Lower leg skin (tissue), 4 donors: ENCODE data around the gene NOX5. TPM values are rescaled to one million over a fixed set of nuclear protein-coding genes. Genes with fewer than 3 reads are reported as not detected.

Source experiments
- DNase-seq, 2 donors: peaks; one replicate each; pipeline ENCODE4 v3.0.0-alpha.2; 2019; ENCODE audit warnings: low spot score in 2 of 2
- H3K4me3 ChIP-seq: fragments of 200-600 bp; sonication (generic); 2 replicates; pipeline ENCODE4 v1.5.1; 2017; ENCODE audit warnings: mild to moderate bottlenecking, low read depth; ENCODE audit not compliant: poor library complexity, severe bottlenecking
- POLR2A ChIP-seq, 2 donors: fragments of 450-650 bp; IDR thresholded peaks; one replicate each; pipeline ENCODE4 v1.6.1; 2016 to 2017; ENCODE audit warnings: antibody characterized with exemption in 2 of 2, mild to moderate bottlenecking in 1 of 2, moderate library complexity in 1 of 2
- WGBS, 2 donors: methylation state at CpG; one replicate each; pipeline ENCODE4 v1.1.5; 2018; 5-methylcytosine and 5-hydroxymethylcytosine counted together
- intact Hi-C: fragments of 100-400 bp; cut with DNase I; formaldehyde crosslinking; loops from one replicate; pipeline ENCODE4 v1.15.0; 2023; ENCODE audit warnings: low total_unique reads
- total RNA-seq, 4 donors: library from RNA; depleted of rRNA; stranded (reverse); fragments of >200 nt; gene quantifications; one replicate each; pipeline ENCODE4 v1.1.0, GENCODE V29; 2016
- TF ChIP-seq, protein P1 (sequence below), 3 donors: fragments of 450-650 bp; IDR thresholded peaks; one replicate each; pipeline ENCODE4 v1.5.1; 2016; ENCODE audit warnings: antibody characterized with exemption in 3 of 3, mild to moderate bottlenecking in 3 of 3, moderate library complexity in 2 of 3

NOX5 gene
- total RNA-seq, 4 donors from 2014 or later = 0.04 to 0.29 (median 0.12) TPM

DNA sequence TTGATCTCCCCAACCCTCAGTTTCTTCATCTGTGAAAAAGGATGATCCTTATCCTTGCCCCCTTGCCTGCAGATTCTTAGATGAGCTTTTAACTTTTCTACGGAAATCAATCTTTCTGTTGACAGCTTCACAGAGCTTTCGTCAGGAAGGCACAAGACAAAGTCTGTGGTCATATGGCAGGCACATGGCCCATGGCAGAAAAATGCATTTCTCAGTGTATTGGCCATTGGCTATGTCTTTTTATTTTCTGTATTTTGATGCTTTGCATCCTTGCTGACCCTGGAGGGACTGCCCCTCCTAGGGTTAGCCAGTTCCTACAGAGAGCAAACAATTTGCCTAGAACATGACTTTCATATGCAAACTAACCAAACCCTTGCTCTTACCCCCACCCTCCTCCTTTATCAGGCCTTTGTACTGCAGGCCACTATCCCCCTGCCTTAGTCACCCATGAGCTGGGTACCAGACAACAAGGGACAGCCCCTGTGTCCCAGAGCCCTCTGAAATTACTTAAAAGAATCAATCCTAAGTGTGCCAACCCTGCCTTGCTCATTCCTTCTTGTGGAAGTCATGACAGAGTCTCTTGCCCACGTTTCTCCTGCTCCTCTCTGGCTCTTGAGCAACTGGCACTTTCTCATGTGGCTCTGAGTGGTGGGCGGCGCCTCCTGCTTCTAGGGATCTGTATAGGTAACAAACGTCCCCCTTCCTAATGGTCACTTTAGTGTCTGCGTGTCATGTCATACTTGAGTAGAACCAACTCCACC, 24.1 kb upstream of the NOX5 start:
- DNase-seq = peak in 1 of 2 donors; percentile 42
- intact Hi-C loops = no loop called here
- 75% methylated on average over 7 of the region's 7 CpGs for WGBS, 2 donors
- no peak overlapping the region for H3K4me3 ChIP-seq
- TF ChIP-seq POLR2A (IDR thresholded peaks at IDR 0.05) = no peak
- TF ChIP-seq, protein P1, sequence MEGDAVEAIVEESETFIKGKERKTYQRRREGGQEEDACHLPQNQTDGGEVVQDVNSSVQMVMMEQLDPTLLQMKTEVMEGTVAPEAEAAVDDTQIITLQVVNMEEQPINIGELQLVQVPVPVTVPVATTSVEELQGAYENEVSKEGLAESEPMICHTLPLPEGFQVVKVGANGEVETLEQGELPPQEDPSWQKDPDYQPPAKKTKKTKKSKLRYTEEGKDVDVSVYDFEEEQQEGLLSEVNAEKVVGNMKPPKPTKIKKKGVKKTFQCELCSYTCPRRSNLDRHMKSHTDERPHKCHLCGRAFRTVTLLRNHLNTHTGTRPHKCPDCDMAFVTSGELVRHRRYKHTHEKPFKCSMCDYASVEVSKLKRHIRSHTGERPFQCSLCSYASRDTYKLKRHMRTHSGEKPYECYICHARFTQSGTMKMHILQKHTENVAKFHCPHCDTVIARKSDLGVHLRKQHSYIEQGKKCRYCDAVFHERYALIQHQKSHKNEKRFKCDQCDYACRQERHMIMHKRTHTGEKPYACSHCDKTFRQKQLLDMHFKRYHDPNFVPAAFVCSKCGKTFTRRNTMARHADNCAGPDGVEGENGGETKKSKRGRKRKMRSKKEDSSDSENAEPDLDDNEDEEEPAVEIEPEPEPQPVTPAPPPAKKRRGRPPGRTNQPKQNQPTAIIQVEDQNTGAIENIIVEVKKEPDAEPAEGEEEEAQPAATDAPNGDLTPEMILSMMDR (IDR thresholded peaks at IDR 0.05) = no peak

DNA sequence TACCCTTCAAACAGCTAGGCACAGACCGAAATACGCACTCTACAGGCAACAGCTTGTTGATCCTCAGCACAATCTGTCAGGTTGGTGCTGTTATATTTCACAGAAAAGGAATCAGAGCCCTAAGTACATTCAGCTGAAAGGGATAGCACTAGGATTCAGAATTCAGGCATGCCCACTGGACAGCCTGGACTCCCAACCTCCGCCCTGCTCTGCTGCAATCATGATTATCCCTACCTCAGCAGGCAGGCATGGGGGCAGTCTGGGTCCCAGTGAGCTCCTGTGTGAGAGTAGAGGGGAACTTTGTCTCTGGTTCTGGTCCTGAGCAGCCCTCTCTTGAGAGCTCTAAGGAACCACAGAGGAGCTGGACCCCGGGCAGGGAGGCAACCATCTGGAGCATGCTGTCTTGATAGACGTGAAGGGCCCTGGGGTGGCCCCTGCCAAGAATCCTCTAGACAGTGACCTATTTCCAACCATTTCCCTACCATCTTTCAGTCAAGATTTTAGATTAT, 23.4 kb upstream of the NOX5 start:
- no peak overlapping the region for H3K4me3 ChIP-seq
- intact Hi-C loops = no loop called here
- WGBS, 2 donors = 67 to 79% methylated on average over 5 of the region's 5 CpGs
- TF ChIP-seq, protein P1 (IDR thresholded peaks at IDR 0.05) = no peak
- TF ChIP-seq POLR2A (IDR thresholded peaks at IDR 0.05) = no peak
- no peak for DNase-seq

DNA sequence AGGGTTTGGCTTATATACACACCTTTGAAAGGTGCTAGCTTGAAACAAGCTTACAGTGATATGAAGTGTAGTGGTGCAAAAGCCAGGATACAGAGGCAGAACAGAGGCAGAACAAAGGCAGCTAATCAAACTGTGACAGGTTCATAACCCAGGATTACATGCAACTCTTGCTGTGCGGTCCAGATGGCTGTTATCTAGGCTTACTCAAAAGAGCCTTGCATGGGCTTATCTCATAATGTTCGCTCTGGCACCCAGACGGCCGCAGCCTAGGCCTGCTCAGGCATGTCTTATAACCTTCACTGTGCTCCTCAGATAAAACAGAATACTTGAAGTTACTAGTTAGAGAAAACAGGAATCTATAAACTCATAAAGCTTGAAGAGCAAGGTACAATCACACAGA, 22.8 kb upstream of the NOX5 start:
- peak in 1 of 2 donors; percentile 64 for DNase-seq
- no peak overlapping the region for H3K4me3 ChIP-seq
- intact Hi-C loops = no loop called here
- no peak for TF ChIP-seq POLR2A (IDR thresholded peaks at IDR 0.05)
- TF ChIP-seq, protein P1 (IDR thresholded peaks at IDR 0.05) = no peak
- 51 to 70% methylated on average over 4 of the region's 4 CpGs for WGBS, 2 donors

DNA sequence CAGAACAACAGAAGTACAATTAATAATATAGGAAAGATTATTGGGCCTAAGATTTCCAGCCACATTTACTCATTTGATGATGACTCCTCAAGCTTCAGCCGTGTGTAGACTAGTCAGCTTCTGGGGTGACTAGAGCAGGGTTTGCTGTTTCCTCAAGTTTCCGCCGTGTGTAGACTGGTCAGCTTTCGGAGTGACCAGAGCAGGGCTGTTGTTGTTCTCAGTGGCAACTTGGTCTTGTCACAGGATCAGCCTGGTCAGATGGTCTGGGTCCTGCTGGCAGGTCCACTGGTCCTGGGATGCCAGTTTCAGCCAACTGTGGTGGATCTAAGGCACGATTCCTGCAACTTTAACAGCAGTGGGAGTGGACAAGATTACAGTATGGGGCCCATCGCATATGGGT, 21.8 kb upstream of the NOX5 start:
- peak in 1 of 2 donors; percentile 53 for DNase-seq
- intact Hi-C loops = no loop called here
- WGBS, 2 donors = 88 to 95% methylated on average over 6 of the region's 6 CpGs
- TF ChIP-seq, protein P1 (IDR thresholded peaks at IDR 0.05) = no peak
- TF ChIP-seq POLR2A (IDR thresholded peaks at IDR 0.05) = no peak
- H3K4me3 ChIP-seq = no peak overlapping the region

DNA sequence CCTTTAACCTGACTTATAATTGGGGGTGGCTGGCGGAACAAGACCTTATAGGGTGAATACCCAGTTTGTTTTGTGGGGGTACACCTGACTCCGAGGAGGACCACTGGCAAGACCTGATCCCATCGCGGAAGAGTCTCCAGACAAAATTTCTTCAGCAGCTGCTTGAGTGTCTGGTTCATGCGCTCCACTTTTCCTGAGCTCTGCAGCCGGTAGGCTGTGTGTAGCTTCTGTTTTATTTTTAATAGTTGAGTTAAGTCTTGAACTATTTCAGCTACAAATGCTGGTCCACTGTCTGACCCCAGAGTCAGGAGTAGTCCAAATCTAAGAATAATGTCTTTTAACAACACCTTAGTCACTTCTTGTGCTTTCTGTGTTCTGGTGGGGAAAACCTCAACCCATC, 21.2 kb upstream of the NOX5 start:
- DNase-seq = peak in 1 of 2 donors; percentile 42
- TF ChIP-seq, protein P1 (IDR thresholded peaks at IDR 0.05) = no peak
- H3K4me3 ChIP-seq = no peak overlapping the region
- intact Hi-C loops = no loop called here
- 95 to 96% methylated on average over 6 of the region's 6 CpGs for WGBS, 2 donors
